ENCODE results near the gene ARSJ. TPM values are rescaled to one million over a fixed set of nuclear protein-coding genes. Genes with fewer than 3 reads are reported as not detected.

Gene ARSJ
- total and polyA plus RNA-seq, 10 donors: 0.07 to 1.6 (median 0.52) TPM

DNA sequence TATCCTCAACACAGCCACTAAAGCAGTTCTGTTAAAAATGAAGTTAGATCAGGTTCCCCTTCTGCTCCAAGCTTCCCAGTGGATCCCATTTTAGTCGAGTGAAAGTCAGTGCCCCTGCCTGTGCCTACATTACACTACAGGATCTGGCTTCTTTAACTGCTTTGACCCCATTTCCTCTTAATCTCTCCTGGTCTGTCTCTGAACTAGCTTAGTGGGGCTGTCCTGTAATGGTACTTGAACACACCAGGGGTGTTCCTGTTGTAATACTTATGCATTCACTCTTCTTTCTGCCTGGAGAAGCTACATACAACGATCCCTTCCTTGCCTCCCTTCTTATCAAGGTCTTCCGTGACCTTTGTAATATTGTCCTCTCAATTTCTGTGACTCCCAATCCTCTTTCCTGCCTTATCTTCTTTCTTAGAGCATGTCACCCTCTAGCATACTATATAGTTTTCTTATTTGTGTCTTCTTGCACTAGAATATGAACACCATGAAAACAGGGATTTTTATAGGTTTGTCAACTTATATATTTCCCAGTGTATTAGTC is 16.7 kb downstream of the ARSJ start:
- TF ChIP-seq POLR2AphosphoS5 (IDR thresholded peaks at IDR 0.05): no peak
- no peak for TF ChIP-seq POLR2A (IDR thresholded peaks at IDR 0.05)
- no peak for TF ChIP-seq CTCF (IDR thresholded peaks at IDR 0.05 in 8 of 11, conservative IDR thresholded peaks at IDR 0.05 in 3 of 11)
- intact Hi-C loops (cut with DNase I; ENCODE audit: low total_unique reads): no loop called here
- H3K9me3 ChIP-seq: peaks cover 0 to 11% (median 3%) of the 10 kb centered on the region in 8 donors
- no peak for DNase-seq
- H3K27ac ChIP-seq: no peak overlapping the region
- H3K27me3 ChIP-seq (replicated peaks in 1 of 7): no peaks in the 10 kb centered on the region
- H3K4me1 ChIP-seq: no peaks in the 10 kb centered on the region
- WGBS, 5 donors: 62 to 82% (median 71%) methylated on average over 3 of the region's 3 CpGs
- no peaks in the 10 kb centered on the region for H3K36me3 ChIP-seq
- no peak overlapping the region for H3K4me3 ChIP-seq

DNA sequence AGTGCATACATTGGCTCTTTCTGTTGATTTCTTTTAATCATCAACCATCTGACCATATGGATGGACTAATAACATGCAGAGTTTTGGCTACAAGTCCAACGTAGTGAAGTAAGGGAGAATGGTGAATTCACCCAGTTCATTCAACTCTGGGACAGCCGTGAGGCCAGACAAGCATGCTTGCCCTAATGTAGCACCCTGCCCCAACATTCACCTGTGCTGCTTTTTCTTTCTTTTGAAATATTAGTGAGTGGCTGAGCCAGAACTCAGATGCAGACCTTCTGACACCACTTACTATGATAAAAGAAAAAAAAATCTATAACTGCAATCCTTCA is 17.5 kb downstream of the ARSJ start:
- H3K36me3 ChIP-seq: no peaks in the 10 kb centered on the region
- H3K27me3 ChIP-seq (replicated peaks in 1 of 7): no peaks in the 10 kb centered on the region
- no peak overlapping the region for H3K4me3 ChIP-seq
- H3K9me3 ChIP-seq: peaks cover 0 to 11% (median 3%) of the 10 kb centered on the region in 8 donors
- intact Hi-C loops (cut with DNase I; ENCODE audit: low total_unique reads): no loop called here
- no peak for DNase-seq
- TF ChIP-seq CTCF (IDR thresholded peaks at IDR 0.05 in 8 of 11, conservative IDR thresholded peaks at IDR 0.05 in 3 of 11) (no peak), POLR2AphosphoS5 (IDR thresholded peaks at IDR 0.05) (no peak), POLR2A (IDR thresholded peaks at IDR 0.05) (no peak)
- H3K27ac ChIP-seq: no peak overlapping the region
- no peaks in the 10 kb centered on the region for H3K4me1 ChIP-seq
- WGBS, 5 donors: 72 to 89% (median 77%) methylated on average over 2 of the region's 2 CpGs

- WGBS, 5 donors: 69 to 76% (median 69%) methylated on average over 3 of the region's 3 CpGs
- Histone ChIP-seq H3K4me1 (no peaks in the 10 kb centered on the region), H3K36me3 (no peaks in the 10 kb centered on the region), H3K4me3 (no peak overlapping the region), H3K9me3 (peaks cover 0 to 11% (median 3%) of the 10 kb centered on the region in 8 donors), H3K27me3 (replicated peaks in 1 of 7) (no peaks in the 10 kb centered on the region), H3K27ac (no peak overlapping the region)
- DNase-seq: no peak
- TF ChIP-seq POLR2A (IDR thresholded peaks at IDR 0.05) (no peak), POLR2AphosphoS5 (IDR thresholded peaks at IDR 0.05) (no peak), CTCF (IDR thresholded peaks at IDR 0.05 in 8 of 11, conservative IDR thresholded peaks at IDR 0.05 in 3 of 11) (no peak)
- intact Hi-C loops (cut with DNase I; ENCODE audit: low total_unique reads): no loop called here
Observed at GRCh38 chr4:113960684-113961321, 18.6 kb downstream of the ARSJ start.

DNA sequence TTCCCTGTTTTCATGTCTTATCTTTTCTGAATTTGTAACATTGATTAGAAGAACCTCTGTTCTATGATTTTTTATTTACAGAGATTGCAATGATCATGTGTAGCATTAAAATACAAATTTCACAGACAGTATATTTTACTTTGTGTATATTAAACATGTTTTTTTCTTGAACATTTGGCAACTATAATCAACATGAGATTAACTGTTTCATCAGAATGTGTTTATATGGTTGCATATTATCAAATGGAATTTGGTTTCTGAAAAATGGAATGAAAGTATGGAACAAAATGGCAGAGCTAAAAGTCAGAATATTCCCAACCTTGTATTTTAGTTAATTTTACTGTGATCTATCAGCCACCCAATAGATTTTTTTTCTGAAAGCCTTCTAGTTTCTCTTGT is 19.9 kb downstream of the ARSJ start:
- TF ChIP-seq POLR2AphosphoS5 (IDR thresholded peaks at IDR 0.05): no peak
- no peak for TF ChIP-seq POLR2A (IDR thresholded peaks at IDR 0.05)
- TF ChIP-seq CTCF (IDR thresholded peaks at IDR 0.05 in 8 of 11, conservative IDR thresholded peaks at IDR 0.05 in 3 of 11): no peak
- H3K9me3 ChIP-seq: peaks cover 0 to 11% (median 3%) of the 10 kb centered on the region in 8 donors
- intact Hi-C loops (cut with DNase I; ENCODE audit: low total_unique reads): no loop called here
- H3K4me3 ChIP-seq: no peak overlapping the region
- no peaks in the 10 kb centered on the region for H3K4me1 ChIP-seq
- no peak overlapping the region for H3K27ac ChIP-seq
- no peaks in the 10 kb centered on the region for H3K27me3 ChIP-seq (replicated peaks in 1 of 7)
- H3K36me3 ChIP-seq: no peaks in the 10 kb centered on the region
- no peak for DNase-seq

All from spleen (tissue), 11 donors.